ENCODE results near the gene HDAC9. TPM values are rescaled to one million over a fixed set of nuclear protein-coding genes. Genes with fewer than 3 reads are reported as not detected.

Gene HDAC9
- polyA plus RNA-seq, 1 experiment, result 2.1 TPM

- Histone ChIP-seq H3K27me3 (ENCODE audit: control insufficient read depth, insufficient read depth, low read length) (no peaks in the 10 kb centered on the region), H3K9me3 (ENCODE audit: control insufficient read depth, insufficient read depth, low read length) (no peaks in the 10 kb centered on the region), H3K4me3 (ENCODE audit: low read depth, low read length) (no peak overlapping the region), H3K27ac (ENCODE audit: low read depth, low read length) (no peak overlapping the region)
- ChIA-PET POLR2A (no interaction called here), CTCF (interaction anchor here (4.4 kb wide), 1 partner anchor 26 kb away, joined by 22 read pairs; no protein-coding TSS in a partner anchor)
- DNase-seq (ENCODE audit: low read depth, low spot score), result no peak
- TF ChIP-seq CTCF (IDR thresholded peaks at IDR 0.05; ENCODE audit: low read depth, low read length), result no peak
These were observed 144.2 kb downstream of the HDAC9 start for GRCh38 chr7:18639711-18640110.

- POLR2A ChIA-PET, result no interaction called here
- no peak overlapping the region for H3K4me3 ChIP-seq (ENCODE audit: low read depth, low read length)
- H3K27me3 ChIP-seq (ENCODE audit: control insufficient read depth, insufficient read depth, low read length), result no peaks in the 10 kb centered on the region
- no peak overlapping the region for H3K27ac ChIP-seq (ENCODE audit: low read depth, low read length)
- no peaks in the 10 kb centered on the region for H3K9me3 ChIP-seq (ENCODE audit: control insufficient read depth, insufficient read depth, low read length)
- TF ChIP-seq CTCF (IDR thresholded peaks at IDR 0.05; ENCODE audit: low read depth, low read length), result no peak
- CTCF ChIA-PET, result interaction anchor here (1.8 kb wide), 1 partner anchor 21 kb away, joined by 6 read pairs; no protein-coding TSS in a partner anchor
- DNase-seq (ENCODE audit: low read depth, low spot score), result no peak
These were observed 149.4 kb downstream of the HDAC9 start for GRCh38 chr7:18644981-18645380.

GRCh38 chr7:18647582-18647981, 152.0 kb downstream of the HDAC9 start:
- Histone ChIP-seq H3K27me3 (ENCODE audit: control insufficient read depth, insufficient read depth, low read length) (no peaks in the 10 kb centered on the region), H3K4me3 (ENCODE audit: low read depth, low read length) (no peak overlapping the region), H3K27ac (ENCODE audit: low read depth, low read length) (no peak overlapping the region), H3K9me3 (ENCODE audit: control insufficient read depth, insufficient read depth, low read length) (no peaks in the 10 kb centered on the region)
- ChIA-PET POLR2A (no interaction called here), CTCF (interaction anchor here (1.6 kb wide), 1 partner anchor 18 kb away, joined by 5 read pairs; no protein-coding TSS in a partner anchor)
- no peak for TF ChIP-seq CTCF (IDR thresholded peaks at IDR 0.05; ENCODE audit: low read depth, low read length)
- no peak for DNase-seq (ENCODE audit: low read depth, low spot score)

GRCh38 chr7:18648849-18649758, 153.6 kb downstream of the HDAC9 start:
- CTCF ChIA-PET, result interaction anchor here (0.5 kb wide), 1 partner anchor 842 kb away, joined by 4 read pairs; no protein-coding TSS in a partner anchor
- no peak for TF ChIP-seq CTCF (IDR thresholded peaks at IDR 0.05; ENCODE audit: low read depth, low read length)
- Histone ChIP-seq H3K4me3 (ENCODE audit: low read depth, low read length) (no peak overlapping the region), H3K27me3 (ENCODE audit: control insufficient read depth, insufficient read depth, low read length) (no peaks in the 10 kb centered on the region), H3K27ac (ENCODE audit: low read depth, low read length) (no peak overlapping the region), H3K9me3 (ENCODE audit: control insufficient read depth, insufficient read depth, low read length) (no peaks in the 10 kb centered on the region)
- POLR2A ChIA-PET, result no interaction called here
- no peak for DNase-seq (ENCODE audit: low read depth, low spot score)

Data from AG04450 (cell line).